Uterus (tissue), 2 donors: ENCODE results near the gene DVL1.

Experiments used
- CTCF ChIP-seq, 4 experiments: fragments of 200-600 bp in 2 of 4; fragments of 450-650 bp in 2 of 4; sonication (generic) in 2 of 4; IDR thresholded peaks; one replicate each; pipeline ENCODE4 v1.5.1; 2016 to 2019; ENCODE audit warnings: antibody characterized with exemption in 4 of 4, mild to moderate bottlenecking in 2 of 4, moderate library complexity in 1 of 4
- POLR2A ChIP-seq, 2 donors: fragments of 450-650 bp; IDR thresholded peaks; one replicate each; pipeline ENCODE4 v1.6.1; 2016; ENCODE audit warnings: antibody characterized with exemption in 2 of 2, mild to moderate bottlenecking in 1 of 2, moderate library complexity in 1 of 2

- TF ChIP-seq CTCF (IDR thresholded peaks at IDR 0.05) (no peak), POLR2A (IDR thresholded peaks at IDR 0.05) (no peak)
Observed at GRCh38 chr1:1393428-1393827, 44.2 kb upstream of the DVL1 start.
